GM19238 (cell line): ENCODE measurements around the gene JKAMP.
"Not testable (repeated sequence)": the region's sequence is repeated elsewhere in the genome, so short reads cannot be mapped to it uniquely, and the experiment has no call there.

Experiments used
- DNase-seq: peaks from one replicate; pipeline ENCODE4 v3.0.0; 2011; ENCODE audit warnings: low spot score; ENCODE audit not compliant: insufficient read length

JKAMP gene, protein sequence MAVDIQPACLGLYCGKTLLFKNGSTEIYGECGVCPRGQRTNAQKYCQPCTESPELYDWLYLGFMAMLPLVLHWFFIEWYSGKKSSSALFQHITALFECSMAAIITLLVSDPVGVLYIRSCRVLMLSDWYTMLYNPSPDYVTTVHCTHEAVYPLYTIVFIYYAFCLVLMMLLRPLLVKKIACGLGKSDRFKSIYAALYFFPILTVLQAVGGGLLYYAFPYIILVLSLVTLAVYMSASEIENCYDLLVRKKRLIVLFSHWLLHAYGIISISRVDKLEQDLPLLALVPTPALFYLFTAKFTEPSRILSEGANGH

DNA sequence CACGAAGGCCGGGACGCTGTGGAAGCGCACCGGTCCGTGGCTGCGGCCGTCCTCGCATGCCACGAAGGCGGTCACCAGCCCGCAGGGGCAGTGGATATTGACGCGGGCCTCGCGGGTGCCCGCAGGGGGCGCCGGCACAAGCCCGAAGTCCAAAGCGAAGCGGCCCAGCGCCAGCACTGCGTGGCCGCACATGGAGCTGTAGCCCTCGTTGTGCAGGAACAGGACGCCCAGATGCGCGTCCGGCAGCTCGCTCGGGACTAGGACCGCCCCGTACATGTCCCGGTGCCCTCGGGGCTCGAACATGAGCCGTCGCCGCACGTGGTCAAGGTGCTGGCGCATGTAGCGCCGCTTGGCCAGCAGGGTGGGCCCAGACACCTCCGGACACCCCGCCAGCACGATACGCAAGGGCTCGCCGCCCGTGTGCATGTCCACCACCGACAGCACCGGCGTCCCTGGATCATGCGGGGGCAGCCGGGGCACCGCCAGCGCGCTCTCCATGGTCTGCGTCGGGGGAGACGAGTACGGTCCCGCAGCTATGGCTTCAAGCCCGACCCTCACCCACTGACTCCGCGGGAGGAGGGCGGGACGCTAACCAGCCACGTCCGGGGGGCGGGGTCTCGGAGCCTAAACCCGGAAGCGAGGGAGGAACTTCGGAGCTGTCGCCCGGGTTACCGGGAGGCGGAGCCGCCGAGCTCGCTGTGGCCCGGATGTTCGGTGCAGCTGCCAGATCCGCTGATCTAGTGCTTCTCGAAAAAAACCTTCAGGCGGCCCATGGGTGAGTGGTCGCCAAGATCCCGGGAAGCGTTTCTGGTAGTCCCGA, at the start of gene JKAMP, which contains the start of gene L3HYPDH:
TSS of gene JKAMP (plus strand) at position 699 of the 820 bp plus-strand sequence. CDS start at position 772, 73 bp downstream.
TSS of gene L3HYPDH (minus strand) at position 590 of the 820 bp plus-strand sequence. CDS start at position 498, 92 bp downstream.
- DNase-seq = peak; percentile 86

DNA sequence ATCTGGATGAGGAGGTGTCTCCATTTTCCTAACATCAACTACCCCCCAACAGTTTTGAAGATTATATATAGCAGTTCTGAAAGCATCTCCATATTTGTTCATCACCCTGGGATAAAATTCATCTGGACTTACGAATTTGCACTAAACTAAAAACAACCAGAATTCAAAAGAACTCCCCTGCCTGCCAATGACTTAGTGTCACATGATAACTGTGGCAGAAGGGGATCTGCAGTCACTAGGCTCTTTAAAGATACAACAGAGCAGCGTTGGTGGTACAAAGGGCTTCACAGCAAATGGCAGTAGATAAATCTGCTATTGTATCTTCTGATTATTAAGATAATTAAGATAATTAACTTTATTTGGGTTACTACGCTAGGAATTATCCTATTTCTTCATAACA, 49.2 kb upstream of the JKAMP start:
- no peak for DNase-seq

DNA sequence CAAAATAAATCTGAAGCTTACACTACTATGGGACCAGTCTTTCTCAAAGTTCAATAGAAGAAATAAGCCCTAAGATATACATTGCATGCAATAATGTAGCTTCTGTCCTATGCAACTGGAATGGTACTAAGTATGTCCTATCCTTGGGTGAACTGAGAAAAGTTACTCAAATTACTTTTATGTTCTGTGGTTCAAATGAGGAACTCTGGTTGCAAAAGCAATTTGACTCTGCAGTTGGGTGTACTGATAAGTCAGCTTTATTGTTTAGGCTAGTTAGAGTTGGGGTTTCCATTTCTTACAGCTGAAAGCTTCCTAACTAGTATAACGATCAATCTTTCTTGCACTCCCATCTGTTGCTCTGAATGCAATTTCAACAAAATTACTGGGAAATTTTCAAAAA, 48.3 kb upstream of the JKAMP start:
- DNase-seq = no peak

DNA sequence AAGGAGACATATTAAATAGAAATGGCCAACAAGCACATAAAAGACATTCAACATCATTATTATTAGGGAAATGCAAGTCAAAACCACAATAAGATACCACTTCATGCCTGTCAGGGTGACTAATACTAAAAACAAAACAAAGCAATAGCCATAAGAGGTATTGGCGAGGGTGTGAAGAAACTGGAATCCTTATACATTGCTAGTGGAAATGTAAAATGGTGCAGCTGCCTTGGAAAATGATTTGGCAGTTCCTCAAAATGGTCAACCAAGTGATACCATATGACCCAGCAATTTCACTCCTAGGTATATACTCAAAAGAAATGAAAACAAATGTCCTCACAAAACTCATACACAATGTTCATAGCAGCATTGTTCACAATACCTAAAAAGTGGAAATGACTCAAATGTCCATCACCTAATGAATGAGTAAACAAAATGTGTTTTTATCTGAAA, 46.1 kb upstream of the JKAMP start:
- DNase-seq = no peak

DNA sequence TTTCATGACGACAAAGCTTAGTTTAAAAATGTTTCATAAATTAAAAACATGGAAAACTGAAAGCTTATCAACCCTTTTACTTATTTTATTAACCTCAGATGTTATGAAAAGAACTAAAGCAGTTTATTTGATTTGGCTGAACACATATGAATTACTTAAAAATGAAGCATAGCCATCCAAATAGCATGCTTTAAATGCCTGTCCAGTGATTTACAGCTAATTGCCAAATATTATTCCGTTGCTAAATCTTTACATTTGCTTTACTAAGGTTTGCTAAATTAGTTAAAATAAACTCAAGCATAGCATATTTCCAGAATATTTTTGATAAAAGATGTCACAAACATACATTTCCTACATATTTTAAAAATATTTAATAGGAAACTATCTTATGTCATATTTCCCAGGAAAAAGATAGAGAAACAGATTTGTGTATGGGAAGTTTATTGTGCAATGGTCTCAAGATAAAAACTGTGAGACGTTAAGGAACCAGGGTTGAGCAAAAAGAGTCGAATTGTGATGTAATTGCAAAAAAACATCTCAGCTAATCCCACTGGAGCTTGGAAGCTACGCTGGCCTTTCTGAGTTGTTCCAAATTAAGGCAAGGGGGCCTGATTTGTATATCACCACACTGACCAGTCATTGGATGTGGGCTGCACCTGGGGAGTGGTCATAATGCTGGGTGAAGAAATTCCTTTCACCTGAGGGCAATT, 44.9 kb upstream of the JKAMP start:
- no peak for DNase-seq

DNA sequence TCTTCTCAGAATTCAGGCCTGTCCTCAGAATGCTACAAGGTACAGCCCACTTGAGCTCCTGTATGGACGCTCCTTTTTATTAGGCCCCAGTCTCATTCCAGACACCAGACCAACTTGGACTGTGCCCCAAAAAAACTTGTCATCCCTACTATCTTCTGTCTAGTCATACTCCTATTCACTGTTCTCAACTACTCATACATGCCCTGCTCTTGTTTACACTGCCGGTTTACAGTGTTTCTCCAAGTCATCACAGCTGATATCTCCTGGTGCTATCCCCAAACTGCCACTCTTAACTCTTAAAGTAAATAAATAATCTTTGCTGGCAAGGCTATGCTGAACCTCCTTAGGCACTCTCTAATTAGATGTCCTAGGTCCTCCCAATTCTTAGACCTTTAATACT, 35.6 kb upstream of the JKAMP start:
- DNase-seq = not testable (repeated sequence)

DNA sequence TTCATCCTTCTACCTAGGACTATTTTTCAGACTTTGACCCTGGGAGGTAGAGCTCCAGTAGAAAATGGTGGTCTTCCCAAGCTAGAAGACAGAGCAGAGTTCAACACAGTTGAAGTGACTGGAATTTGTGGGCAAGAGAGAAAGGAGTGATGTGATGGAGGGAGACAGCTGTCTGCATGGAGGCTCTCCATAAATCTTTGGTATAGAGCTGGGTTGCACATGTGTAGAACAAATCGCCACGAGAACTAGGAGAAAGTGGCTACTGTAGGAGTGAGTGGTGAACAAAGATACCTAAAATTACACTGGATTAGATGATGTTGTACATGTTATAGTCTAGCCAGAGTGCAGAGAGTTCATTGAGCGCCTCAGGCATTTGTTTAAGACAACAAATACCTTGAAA, 33.6 kb upstream of the JKAMP start:
- no peak for DNase-seq

DNA sequence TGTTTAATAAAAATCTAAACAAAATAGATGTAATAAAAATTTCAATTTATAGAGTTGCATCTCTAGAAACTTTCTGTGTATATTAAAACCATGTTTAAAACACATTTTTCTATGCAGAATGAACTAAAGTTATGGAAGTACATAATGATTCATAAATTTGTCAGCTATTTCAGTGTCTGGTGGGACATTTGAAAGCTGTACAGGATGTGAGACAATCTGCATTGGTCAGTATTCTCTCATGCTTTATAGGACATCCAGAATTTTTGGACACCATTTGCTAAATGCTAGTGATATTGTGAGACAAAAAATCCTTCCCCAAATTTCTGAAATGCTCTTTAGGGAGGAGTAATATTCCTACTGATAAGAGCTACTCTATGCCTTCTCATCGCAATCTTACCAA, 32.5 kb upstream of the JKAMP start:
- no peak for DNase-seq

DNA sequence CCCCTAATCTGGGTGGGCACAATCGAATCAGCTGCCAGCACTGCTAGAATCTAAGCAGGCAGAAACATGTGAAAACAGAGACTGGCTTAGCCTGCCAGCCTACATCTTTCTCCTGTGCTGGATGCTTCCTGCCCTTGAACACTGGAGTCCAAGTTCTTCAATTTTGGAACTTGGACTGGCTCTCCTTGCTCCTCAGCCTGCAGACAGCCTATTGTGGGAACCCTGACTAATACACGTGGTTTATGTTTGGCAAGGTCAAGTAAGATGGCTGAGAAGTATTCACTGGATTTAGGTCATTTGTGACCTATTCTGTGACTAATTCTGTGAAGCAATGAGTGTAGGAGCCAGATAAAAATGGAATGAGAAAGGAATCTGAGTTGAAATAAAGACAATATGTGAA, 30.2 kb upstream of the JKAMP start:
- DNase-seq = no peak

DNA sequence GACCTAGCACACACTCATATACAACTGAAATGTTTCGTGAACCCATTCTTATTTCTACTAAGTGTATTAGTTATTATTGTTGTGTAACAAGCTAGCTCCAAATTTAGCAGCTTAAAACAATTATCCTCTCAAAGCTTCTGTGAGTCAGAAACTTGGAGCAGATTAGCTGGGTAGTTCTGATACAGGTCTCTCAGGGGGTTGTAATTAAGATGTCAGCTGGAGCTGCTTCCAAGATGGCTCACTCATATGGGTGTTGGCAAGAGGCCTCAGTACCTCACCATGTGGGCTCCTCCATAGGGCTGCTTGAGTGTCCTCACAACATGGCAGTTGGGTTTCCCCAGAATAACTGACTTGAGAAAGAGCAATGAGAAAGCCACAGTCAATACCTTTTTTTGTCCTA, 28.9 kb upstream of the JKAMP start:
- no peak for DNase-seq

DNA sequence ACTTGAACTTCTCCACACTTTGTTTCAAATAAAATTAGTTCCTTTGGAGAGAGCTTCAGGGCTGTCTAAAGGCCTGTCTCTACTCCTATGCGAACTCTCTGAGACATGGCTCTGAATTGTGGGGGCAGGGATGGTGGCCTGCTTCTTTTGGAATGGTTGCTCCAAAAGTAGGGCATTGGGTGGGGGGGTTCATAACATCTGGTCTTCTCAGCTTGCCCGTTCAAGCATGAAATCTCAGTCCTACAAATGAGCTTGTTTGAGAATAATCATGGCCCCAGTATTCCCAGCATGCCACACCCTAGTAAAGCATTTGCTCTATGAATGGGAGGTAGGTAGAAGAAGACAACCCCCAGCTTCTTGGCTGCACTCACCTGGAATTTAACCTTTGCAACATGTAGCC, 25.8 kb upstream of the JKAMP start:
- DNase-seq = no peak

DNA sequence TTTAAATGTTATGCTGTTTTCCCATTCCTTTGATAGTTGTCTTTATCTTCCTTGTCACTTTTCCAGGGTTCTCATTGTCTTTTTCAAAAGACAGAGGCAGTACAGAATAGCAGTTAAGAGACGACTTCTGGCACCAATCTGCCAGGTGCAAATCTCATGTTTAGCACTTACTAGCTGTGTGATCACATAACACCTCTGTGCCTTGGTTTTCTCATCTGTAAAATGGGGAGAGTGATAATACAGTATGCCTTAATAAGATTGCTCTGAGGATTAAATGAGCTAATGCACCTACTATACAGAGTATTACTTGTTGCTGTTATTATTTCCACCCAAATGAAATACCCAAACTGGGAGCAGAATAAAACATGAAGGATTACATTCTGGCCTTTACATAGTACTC, 23.9 kb upstream of the JKAMP start:
- no peak for DNase-seq

DNA sequence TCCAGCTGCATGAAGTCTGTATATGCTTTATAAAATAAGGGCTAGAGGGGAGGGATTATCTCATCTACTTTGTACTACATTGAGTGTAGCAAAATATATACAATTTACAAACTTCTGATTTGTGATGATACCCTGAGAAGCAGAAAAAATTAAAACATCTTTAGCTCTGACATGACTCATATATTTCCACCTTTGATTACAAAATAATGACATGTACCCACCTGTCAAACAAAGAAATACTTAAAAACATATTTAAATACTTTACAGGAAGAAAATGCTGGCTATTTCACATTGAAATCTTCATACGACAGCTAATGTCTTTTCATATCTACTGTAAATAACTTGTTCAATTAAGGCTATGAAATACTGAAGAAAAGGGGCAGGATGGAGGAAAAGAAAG, 22.4 kb upstream of the JKAMP start:
- DNase-seq = no peak

DNA sequence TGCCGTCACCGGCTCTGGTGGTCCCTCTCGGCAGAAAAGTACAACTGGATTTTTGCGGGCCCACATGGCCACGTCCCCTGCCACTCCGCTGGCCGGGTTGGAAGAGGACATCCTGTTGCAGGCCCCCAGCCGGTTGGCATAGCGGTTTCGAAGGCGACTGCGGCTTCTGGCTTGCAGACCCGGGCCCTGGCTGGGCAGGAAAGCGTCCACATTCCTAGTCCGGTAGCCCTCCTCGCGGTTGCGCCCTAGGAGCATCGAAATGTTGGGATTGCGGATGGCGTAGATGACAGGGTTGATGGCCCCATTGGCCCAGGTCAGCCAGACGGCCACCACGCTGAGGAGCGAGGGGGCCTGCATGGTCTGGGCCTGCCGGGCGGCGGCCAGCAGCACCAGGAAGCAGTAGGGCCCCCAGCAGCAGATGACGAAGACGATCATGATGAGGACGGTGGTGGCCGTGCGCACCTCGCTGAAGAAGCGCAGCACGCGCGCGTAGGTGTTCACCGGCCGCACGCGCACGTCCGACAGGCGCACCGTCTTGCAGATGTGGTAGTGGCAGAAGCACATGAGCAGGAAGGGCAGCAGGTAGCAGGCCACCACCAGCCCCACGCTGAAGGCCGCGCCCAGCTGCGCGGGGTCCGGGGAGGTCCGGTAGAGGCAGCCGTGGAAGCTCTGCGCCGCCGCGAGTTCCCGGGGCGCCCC, 20.4 kb upstream of the JKAMP start:
- DNase-seq = no peak

DNA sequence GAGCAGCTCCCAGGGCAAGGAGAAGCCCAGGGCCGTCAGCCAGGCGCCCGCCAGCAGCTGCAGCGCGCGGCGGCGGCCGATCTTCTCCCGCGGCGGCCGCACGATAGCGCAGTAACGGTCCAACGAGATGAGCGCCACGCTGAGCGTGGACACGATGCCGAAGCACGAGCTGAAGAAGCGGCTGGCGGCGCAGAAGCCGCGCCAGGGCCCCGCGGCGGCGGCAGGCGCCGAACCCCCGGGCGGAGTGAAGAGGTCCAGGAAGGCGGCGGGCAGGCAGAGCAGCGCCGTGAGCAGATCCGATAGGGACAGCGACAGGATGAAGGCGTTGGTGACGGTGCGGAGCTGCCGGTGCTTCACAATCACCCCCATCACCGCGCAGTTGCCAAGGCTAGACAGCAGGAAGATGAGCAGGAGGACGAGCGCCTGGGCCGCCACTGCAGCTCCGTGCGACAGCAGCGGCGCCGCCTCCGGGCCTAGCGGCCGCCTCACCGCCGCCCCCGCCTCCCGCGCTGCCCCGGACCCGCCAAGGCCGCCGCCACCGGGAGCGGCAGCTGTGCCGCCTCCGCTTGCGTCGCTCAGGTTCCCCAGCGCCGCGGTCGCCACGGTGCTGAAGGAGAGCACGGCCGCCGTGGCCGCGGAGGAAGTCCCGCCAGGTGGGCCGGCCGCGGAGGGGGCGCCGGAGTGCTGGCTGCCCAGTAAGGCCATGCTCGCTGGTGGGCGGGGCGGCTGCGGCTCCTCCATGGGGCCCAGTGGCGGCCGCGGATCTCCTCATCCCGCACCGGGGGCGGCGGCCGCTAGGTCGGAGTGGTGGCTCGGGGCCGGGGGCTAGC, 19.6 kb upstream of the JKAMP start:
- peak; percentile 43 for DNase-seq

DNA sequence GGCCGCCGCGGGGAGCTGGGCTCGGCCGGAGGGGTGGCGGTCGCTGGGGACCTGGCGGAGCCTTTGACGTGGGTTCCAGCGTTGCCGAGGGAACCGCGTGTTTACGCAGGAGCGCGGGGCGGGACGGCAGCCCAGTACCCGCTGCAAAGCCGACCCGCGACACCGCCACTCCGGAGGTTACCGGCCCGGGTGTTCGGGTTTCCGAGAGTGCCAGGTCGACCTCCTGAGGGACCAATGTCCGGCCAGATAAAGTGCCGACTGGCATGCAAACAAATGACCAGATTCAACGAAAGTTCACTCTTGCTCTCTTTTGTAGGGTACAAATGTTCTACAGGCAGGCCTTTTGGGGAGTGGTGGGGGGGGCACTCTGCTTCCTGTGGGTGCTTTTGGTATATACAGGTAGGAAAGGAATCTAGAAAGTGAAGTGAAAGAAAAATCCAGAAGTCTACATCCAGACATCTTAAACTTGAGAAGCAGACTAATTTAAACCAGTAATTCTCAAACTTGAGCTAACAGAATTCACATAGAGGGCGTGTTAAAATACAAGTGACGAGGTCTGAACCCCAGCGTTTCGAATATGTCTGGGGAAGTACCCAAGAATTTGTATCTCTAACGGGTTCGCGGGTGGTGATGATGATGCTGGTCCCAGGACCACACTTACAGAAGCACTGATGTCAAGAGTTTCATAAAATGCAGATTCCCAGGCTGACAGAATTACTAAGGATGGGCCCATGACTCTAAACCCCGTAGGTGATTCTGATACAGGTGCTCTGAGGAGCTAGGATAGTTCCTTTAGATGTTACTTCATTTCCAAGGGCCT, 18.8 kb upstream of the JKAMP start, which contains the start of gene GPR135:
TSS of gene GPR135 (minus strand) at position 65 of the 820 bp plus-strand sequence. CDS start 154 bp downstream, outside the sequence.
- DNase-seq = peak; percentile 23

DNA sequence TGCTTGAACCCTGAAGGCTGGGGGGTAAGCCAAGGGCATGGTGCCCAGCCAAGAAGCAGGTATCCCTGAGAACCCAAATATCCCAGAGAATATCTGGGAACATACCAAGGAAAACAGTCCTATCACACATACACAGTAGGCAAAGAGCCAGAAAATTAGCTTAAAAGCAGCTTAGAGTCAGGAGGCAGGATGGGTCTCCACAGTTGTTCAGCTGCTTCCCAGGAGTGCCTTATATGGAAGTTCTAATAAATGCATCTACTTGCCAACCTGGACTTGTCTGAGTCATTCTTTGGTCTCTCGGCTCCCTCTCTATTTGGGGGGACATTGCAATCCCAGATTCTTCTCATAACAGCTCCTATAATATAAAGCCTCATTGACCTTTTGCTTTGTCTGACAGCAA, 10.1 kb upstream of the JKAMP start:
- no peak for DNase-seq

DNA sequence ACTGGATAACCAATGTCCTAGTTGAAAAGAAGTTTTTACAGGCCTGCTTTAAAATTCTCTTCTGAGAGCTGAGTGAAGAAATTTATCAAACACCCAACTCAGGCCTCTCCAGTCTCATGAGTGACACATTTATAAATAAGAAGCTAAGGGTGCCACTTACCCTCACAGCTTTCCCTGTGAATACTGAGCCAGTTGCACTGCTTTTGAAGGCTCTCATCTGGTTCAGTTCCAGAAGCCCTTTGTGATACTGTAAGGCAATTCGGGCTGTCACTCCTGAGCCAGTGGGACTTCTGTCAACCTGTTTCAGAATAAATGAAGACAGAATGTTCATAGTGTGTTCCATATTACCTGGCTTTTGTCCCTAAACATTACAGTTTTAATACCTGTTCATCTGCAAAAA, 8.6 kb upstream of the JKAMP start:
- DNase-seq = no peak

DNA sequence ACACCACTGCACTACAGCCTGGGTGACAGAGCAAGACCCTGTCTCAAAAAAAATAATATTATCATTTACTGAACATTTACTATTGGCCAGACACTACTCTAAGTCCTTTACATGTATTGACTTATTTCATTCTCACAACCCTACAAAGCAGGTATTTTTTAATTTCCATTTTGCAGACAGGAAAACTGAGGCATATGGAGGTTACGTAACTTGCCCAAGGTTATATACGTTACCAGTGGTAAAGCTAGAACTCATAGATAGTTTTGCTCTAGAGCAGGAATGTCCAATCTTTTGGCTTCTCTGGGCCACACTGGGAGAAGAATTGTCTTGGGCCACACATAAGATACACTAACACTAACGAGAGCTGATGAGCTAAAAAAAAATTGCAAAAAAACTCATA, 5.8 kb upstream of the JKAMP start:
- no peak for DNase-seq
